ENCODE results near the gene NPDC1. TPM values are rescaled to one million over a fixed set of nuclear protein-coding genes. Genes with fewer than 3 reads are reported as not detected.

NPDC1 gene
- total and polyA plus RNA-seq, 2 donors (not counting 1 experiment from before 2014, with no cell fraction given): 9.0 to 15.7 TPM

DNA sequence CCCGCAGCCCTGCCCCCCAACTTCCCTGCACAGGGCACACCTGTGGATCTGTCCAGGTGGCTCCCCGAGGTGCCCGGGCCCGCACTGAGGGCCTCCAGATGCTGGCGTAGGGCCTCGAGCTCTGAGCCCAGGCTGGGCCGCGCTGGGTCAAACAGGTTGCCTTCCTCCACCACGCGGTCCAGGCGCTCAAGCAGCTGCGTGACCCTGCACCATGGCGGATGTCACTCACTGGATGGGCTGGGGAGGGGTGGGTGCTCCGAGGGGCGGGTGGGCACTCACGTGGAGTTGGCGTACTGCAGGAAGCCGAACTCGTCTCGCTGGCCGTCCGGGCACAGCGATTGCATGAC lies 23.3 kb downstream of the NPDC1 start:
- Histone ChIP-seq H3K4me2 (ENCODE audit: extremely low read depth, insufficient read depth, low read length) (no peak overlapping the region), H3K79me2 (ENCODE audit: control insufficient read depth, insufficient read depth, low read length) (no peaks in the 10 kb centered on the region), H3K4me1 (ENCODE audit: control insufficient read depth, extremely low read depth, insufficient read depth, low read length) (no peaks in the 10 kb centered on the region), H3K9me3 (ENCODE audit: control insufficient read depth, insufficient read depth, low read depth, low read length) (no peaks in the 10 kb centered on the region), H3K27ac (ENCODE audit: insufficient read depth, low read length) (no peak overlapping the region), H3K27me3 (ENCODE audit: control insufficient read depth, insufficient read depth, low read length) (no peaks in the 10 kb centered on the region), H3K9ac (ENCODE audit: insufficient read depth, low read length) (no peak overlapping the region), H3K36me3 (ENCODE audit: control insufficient read depth, insufficient read depth, low read length) (no peaks in the 10 kb centered on the region), H3K4me3 (replicated peaks in 1 of 4; ENCODE audit: control extremely low read depth in 1 of 4, insufficient read depth in 1 of 4, low read depth in 3 of 4, low read length in 4 of 4) (no peak overlapping the region), H4K20me1 (ENCODE audit: control insufficient read depth, extremely low read depth, insufficient read depth, low read length) (no peaks in the 10 kb centered on the region), H2AFZ (ENCODE audit: low read length) (no peak overlapping the region)
- TF ChIP-seq EZH2 (IDR thresholded peaks at IDR 0.05; ENCODE audit: low read length, missing control alignments): no peak
- TF ChIP-seq, protein P1, sequence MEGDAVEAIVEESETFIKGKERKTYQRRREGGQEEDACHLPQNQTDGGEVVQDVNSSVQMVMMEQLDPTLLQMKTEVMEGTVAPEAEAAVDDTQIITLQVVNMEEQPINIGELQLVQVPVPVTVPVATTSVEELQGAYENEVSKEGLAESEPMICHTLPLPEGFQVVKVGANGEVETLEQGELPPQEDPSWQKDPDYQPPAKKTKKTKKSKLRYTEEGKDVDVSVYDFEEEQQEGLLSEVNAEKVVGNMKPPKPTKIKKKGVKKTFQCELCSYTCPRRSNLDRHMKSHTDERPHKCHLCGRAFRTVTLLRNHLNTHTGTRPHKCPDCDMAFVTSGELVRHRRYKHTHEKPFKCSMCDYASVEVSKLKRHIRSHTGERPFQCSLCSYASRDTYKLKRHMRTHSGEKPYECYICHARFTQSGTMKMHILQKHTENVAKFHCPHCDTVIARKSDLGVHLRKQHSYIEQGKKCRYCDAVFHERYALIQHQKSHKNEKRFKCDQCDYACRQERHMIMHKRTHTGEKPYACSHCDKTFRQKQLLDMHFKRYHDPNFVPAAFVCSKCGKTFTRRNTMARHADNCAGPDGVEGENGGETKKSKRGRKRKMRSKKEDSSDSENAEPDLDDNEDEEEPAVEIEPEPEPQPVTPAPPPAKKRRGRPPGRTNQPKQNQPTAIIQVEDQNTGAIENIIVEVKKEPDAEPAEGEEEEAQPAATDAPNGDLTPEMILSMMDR (conservative IDR thresholded peaks at IDR 0.05 in 1 of 2, IDR thresholded peaks at IDR 0.05 in 1 of 2; ENCODE audit: low read depth in 1 of 2, low read length in 2 of 2): no peak
- no peak for DNase-seq (ENCODE audit: low read depth in 2 of 2)

DNA sequence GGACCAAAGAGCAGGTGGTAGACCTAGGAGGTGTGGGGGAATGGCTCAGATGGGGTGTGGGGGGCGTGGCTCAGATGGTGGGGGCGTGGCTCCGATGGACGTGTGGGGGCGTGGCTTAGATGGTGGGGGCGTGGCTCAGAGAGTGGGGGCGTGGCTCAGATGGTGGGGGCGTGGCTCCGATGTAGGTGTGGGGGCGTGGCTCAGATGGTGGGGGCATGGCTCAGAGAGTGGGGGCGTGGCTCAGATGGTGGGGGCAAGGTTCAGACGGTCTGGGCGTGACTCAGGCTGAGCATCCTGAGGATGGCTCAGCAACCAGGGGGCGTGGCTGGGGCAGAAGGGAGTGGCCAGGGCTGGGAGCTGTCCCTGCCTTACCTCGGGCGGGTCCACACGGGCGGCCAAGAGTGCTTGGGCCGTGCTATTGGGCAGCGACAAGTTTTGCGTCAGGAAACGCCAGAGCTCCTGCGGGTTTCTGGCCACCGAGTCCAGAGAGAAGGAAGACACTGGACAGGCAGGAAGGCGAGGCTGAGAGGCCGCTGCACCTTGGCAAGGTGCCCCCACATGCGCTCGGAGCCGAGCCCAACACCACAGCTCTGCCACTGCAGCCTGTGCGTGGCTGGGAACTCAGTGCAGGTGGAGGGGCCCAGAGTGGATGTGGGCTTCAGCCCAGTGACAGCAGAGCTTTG lies 23.9 kb downstream of the NPDC1 start:
- H3K4me2 ChIP-seq (ENCODE audit: extremely low read depth, insufficient read depth, low read length): no peak overlapping the region

DNA sequence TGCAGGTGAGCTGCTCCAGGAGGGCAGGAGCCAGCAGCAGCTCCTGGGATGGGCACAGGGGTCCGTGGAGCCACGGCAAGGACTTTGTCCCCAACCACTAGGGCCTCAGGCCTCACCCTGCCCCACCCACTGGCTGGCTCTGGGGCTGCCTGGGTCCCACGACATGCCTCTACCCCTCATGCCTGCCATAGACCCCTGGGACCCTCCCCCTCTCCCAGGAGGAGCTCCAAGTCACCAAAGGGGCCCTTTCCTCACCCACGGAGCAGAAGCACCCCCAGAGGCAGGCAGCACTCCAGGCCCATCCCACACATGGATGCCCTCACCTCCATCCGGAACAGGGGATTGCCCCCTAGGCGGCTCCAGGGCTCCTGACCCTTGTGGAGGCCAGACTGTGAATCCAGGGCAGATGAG lies 24.4 kb downstream of the NPDC1 start:
- Histone ChIP-seq H4K20me1 (ENCODE audit: control insufficient read depth, extremely low read depth, insufficient read depth, low read length) (no peaks in the 10 kb centered on the region), H3K4me1 (ENCODE audit: control insufficient read depth, extremely low read depth, insufficient read depth, low read length) (no peaks in the 10 kb centered on the region), H3K27ac (ENCODE audit: insufficient read depth, low read length) (no peak overlapping the region), H3K27me3 (ENCODE audit: control insufficient read depth, insufficient read depth, low read length) (no peaks in the 10 kb centered on the region), H3K36me3 (ENCODE audit: control insufficient read depth, insufficient read depth, low read length) (peaks cover 6% of the 10 kb centered on the region), H3K79me2 (ENCODE audit: control insufficient read depth, insufficient read depth, low read length) (no peaks in the 10 kb centered on the region), H3K9ac (ENCODE audit: insufficient read depth, low read length) (no peak overlapping the region), H3K9me3 (ENCODE audit: control insufficient read depth, insufficient read depth, low read depth, low read length) (no peaks in the 10 kb centered on the region), H3K4me2 (ENCODE audit: extremely low read depth, insufficient read depth, low read length) (no peak overlapping the region), H3K4me3 (replicated peaks in 1 of 4; ENCODE audit: control extremely low read depth in 1 of 4, insufficient read depth in 1 of 4, low read depth in 3 of 4, low read length in 4 of 4) (no peak overlapping the region), H2AFZ (ENCODE audit: low read length) (no peak overlapping the region)
- no peak for TF ChIP-seq EZH2 (IDR thresholded peaks at IDR 0.05; ENCODE audit: low read length, missing control alignments)
- TF ChIP-seq, protein P1 (conservative IDR thresholded peaks at IDR 0.05 in 1 of 2, IDR thresholded peaks at IDR 0.05 in 1 of 2; ENCODE audit: low read depth in 1 of 2, low read length in 2 of 2): no peak
- no peak for DNase-seq (ENCODE audit: low read depth in 2 of 2)

More for the DNA sequence above, 23.9 kb downstream of the NPDC1 start:
- H3K9ac ChIP-seq (ENCODE audit: insufficient read depth, low read length): no peak overlapping the region
- H3K9me3 ChIP-seq (ENCODE audit: control insufficient read depth, insufficient read depth, low read depth, low read length): no peaks in the 10 kb centered on the region
- no peaks in the 10 kb centered on the region for H3K4me1 ChIP-seq (ENCODE audit: control insufficient read depth, extremely low read depth, insufficient read depth, low read length)
- DNase-seq (ENCODE audit: low read depth in 2 of 2): peak; percentile 33 to 52
- H3K27ac ChIP-seq (ENCODE audit: insufficient read depth, low read length): no peak overlapping the region
- H3K79me2 ChIP-seq (ENCODE audit: control insufficient read depth, insufficient read depth, low read length): no peaks in the 10 kb centered on the region
- no peaks in the 10 kb centered on the region for H4K20me1 ChIP-seq (ENCODE audit: control insufficient read depth, extremely low read depth, insufficient read depth, low read length)
- no peak overlapping the region for H2AFZ ChIP-seq (ENCODE audit: low read length)
- TF ChIP-seq, protein P1 (conservative IDR thresholded peaks at IDR 0.05 in 1 of 2, IDR thresholded peaks at IDR 0.05 in 1 of 2; ENCODE audit: low read depth in 1 of 2, low read length in 2 of 2): no peak
- TF ChIP-seq EZH2 (IDR thresholded peaks at IDR 0.05; ENCODE audit: low read length, missing control alignments): no peak
- H3K4me3 ChIP-seq (replicated peaks in 1 of 4; ENCODE audit: control extremely low read depth in 1 of 4, insufficient read depth in 1 of 4, low read depth in 3 of 4, low read length in 4 of 4): no peak overlapping the region
- H3K27me3 ChIP-seq (ENCODE audit: control insufficient read depth, insufficient read depth, low read length): no peaks in the 10 kb centered on the region
- peaks cover 3% of the 10 kb centered on the region for H3K36me3 ChIP-seq (ENCODE audit: control insufficient read depth, insufficient read depth, low read length)
